ENCODE data around the gene TSPAN32.

Gene TSPAN32

DNA sequence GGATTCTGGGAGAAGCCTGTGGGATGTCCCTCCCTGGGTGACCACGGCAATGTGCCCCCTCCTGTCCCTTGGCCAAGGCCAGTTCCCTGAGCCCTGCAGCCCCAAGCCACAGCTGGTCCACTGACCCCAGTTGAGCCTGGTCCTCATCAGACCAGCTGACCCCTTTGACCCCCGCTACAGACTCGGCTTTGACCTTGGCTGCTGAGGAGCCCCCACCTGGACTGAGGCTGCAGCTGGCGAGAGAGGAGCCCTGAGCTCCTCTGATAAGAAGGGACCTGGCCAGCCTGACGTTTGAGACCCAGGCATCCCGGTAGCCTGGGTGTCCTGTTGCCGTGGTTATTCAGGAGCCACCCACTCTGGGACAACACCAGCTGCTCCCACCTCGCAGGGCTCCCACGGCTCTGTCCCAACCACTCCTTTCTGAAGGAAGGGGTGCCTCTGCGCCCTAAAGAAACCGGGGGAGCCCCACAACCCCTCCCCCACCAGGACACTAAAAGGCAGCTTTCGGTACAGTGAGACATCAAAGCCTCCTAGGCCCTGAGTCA, 34.4 kb upstream of the TSPAN32 start:
- no peak for DNase-seq

DNA sequence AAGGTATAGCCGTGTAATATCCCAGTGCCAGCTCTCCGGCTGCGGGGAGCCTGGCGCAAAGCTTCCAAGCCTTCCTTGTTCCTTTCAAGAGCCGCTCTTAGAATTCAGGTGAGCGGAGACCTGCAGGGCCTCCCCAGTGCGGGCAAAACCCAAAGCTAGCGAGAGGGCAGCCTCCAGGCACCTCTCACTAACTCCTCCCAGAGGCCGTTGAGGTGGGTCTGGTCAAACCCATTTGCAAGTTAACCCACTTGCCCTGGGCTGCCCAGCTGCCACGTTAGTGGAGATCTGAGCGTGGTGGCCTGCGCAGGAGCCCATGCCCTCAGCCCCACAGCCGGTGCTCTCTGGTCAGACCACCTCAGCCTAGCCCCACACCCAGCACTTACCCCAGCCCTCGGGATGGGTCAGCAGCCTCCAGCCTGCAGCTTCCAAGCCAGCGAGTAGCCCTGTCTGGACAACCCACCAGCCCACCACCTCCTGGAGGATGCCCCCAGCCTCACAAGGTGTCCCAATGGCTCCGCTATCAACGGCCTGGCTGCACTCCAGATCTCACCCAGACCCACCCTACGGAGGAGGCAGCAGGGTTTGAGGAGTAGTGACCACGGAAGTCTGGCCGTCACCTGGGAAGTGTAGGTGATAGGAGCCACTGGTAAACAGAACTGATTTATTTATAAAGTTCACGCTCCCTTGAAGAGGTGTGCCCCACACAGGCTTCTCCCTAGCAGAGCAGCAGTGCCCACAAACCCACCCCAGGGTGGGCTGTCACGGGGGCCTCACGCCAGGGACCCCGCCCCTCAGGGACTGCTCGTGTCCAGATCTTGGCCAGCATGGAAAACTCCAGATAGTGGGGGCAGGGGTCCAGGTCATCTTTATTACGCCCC, 33.7 kb upstream of the TSPAN32 start:
- DNase-seq: no peak

DNA sequence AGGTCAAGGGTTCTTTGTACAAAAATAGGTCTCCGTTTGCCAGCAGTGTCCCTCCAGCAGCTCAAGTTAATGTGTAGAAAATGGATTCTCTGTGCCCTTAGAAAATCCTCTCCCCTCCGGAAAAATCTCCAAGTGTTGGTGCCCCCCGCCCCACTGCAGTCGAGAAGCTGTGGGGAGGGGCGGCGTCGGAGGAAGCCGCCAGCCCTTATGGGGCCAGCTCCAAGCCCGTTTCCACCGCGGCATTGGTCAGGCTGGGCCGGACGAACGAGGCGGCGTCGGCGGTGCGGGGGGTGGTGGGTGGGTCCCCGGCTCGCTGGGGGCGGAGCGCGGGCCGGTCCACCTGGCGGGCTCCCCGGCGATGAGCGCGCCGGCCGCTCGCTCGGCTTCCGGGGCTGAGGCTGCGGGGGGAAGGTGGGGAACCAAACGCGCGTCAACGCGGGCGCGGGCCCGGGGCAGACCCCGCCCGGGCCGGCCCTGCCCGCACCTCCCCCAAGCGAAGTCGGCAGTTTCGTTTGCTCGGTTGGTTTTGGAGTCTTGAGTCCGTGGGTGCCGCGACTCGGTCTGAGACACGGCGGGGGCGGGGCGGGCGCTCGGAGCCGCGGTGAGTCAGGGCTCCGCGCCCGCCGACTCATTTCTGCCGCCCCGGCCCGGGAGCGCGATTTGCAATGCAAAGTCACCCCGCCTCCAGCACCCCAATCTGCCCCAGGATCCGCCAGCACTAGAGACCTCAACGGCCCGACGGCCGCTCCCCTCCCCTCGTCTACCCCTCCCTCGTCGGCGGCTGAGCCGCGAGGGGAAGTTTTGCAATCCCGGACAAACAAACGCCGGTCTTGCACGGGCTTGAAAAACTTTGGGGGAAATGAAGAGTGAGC, 32.8 kb upstream of the TSPAN32 start:
- DNase-seq: peak; percentile 90

DNA sequence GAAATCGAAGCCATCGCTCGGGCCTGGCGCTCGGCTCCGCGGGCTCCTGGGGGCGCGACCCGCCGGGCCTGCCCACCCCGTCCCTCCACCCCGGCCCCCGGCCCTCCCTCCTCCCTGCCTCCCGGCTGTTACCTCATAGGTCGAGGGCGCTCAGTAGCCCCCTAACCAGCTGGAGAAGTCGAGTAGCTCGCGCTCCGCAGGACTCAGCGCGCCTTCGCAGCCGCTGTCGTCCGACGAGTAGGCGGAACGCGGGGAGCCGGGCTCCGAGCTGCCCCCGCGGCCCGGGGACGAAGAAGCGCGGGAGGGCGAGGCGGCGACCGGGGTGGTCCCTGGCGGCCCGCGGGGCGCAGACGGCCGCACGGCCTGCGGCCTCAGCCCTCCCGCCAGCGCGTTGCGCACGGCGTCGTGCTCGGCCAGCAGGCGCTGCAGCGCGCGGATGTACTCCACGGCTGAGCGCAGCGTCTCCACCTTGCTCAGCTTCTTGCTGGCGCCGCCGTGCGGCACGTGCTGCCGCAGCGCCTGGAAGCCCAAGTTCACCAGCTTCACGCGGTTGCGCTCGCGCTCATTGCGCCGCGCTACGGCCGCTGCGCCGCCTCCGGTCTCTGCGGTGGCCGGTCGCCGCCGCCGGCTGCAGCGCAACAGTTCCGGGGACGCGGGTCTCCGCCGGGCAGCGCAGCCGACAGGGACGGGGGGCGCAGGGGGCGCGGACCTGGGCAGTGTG, 32.1 kb upstream of the TSPAN32 start:
- DNase-seq: no peak

DNA sequence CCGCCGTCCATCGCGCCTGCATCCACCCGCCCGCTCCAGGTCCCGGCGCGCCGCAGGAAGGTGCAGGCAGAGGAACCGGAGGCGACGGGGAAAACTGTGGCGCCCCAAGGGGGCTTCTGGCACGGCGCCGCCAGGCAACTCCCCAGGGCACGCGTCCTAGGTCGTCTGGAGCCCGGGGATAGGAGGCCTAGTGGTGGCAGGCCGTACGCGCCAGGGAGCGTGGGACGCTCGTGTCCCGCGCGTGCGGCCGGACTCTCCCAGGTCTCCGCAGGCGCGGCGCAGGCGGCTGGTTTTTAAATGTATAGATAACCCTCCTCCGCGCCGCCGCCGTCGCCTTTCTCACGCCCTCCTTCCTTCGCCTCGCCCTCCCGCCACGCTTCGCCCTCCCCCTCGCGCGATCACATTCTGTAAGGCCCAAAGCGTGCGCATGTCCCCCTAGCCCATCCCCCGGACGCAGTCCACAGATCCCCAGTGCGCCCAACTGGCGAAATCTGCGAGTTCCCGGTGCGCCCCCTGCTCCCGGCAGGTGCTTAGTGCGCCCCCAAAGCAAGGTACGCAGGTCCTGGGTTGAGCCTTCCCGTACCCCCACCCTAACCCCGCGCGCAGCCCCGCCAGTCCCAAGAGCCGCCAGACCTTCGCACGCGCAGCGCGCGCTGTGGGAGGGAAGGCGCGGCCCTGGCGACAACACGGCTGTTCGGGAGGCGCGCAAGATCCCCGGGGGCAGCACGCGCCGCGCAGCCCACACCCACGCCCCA, 31.3 kb upstream of the TSPAN32 start, which contains the start of gene ASCL2:
Gene ASCL2, minus strand, starts transcription at position 267 of the 755 bp plus-strand sequence. Its CDS starts 256 bp downstream, at position 11.
- DNase-seq: no peak

DNA sequence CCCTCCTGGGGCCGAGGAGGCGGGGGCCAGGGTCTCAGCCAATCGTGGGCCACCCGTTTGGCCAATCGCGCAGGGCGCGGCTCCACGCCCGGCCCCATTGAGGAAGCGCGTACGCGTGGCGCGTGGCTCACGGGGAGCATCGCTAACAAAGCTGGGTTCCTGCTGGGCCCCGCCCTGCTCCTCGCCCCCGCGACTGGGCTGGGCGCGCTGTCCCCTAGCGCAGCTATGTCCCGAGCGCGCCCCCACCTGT, 30.8 kb upstream of the TSPAN32 start:
- no peak for DNase-seq

DNA sequence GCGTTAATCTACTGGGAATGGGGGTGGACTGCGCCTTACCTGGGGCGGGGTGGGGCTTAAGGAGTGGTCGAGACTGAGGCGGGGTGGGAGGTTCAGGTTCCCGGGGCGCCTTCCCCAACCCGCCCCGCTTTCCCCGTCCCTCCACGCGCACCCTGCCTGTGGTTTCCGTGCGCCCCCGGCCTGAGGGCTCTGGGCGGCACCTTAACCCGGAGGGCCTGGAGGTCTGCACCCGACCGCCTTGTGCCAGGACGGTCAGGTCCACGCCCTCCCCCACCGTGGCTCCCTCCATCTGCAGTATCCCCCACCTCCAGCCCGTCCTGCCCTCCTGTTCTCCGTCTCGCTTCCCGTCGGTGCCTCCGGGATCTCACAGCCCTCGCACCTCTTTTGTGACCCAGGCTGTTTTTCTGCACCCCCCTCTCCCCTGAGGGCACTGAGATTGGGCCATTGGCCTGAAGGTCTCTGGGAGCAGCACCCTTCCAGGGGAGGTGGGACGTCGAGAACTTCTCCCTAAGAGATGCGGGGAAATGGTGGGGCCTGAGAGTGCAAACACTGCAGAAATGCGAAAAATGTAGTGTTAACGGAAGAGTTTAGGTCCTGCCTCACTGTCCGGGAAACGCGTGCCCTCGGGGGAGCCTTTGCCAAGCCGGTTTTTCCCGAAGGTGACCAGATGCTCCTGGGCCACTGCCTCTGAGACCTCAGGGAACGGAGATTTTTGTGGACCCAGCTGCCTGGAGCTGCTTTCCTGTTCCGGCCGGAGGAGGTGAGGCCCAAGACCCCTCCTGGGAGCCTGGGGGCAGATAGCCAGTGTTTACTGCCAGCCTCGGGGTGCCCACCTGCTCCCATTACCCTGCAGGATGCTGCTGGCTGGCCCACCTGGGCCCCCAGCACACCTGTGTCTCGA, 30.2 kb upstream of the TSPAN32 start:
- peak; percentile 49 for DNase-seq

DNA sequence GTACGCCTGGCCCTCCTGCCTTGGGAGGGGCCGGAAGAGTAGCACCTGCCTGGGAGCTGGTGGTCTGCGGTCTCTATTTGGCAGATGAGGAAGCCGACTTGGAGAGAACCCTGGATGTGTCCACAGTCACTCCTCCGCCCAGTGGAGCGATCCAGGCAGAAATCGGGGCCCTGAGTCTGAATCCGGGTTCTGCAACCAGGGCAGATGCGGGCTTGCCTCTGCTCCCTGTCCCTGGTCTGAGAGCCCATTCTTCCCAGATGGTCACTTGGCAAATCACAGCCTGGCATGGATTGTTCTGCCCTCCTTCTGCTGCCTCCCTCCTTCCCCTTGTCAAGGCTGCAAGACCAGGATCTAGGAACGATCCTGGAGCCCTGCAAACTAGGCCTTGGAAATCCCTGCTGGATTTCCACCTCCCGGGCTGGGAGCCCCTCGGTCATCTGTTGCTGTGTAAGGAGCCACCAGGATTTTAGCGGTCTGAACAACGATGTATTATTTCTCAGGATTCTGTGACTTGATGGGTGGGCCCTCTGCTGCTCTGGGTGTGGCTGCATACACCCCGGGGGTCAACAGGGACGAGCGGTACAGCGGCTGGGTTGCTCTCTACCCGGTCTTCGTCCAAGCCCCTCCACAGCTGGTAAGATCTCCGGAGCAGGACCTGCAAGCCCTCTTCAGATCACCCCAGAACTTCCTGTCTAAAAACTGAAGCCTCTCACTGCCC, 29.4 kb upstream of the TSPAN32 start:
- DNase-seq: peak; percentile 42

DNA sequence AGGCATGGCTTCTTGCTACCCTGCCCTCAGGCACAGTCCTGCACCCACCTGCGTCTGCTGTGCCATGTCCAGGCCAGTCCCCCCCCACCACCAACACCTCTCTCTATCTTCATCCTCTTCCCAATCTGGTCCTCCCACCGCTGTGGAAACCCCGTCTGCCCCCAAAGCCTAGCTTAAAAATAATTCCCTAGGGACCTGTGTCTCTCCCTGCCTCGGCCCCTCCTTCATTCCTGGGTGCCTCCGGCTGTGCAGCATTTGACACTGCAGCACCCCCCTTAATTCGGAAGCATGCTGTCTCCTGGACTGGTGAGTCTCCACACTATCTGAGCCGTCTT, 28.9 kb upstream of the TSPAN32 start:
- peak; percentile 42 for DNase-seq

DNA sequence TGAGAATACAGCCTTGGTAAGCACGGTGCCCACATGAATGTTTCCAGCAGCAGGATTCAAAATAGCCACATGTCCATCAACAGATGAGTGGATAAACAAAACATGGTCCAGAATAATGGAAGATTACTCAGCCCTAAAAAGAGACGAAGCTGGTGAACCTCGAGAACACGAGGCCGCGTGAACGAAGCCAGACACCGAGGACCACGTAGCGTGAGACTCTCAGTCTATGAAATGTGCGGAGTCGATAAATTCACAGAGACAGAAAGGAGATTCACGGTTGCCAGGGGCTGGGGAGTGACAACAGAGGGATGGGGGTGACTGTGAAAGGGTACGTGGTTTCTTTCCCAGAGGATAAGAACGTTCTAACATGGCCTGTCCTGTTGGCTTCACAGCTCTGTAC, 28.5 kb upstream of the TSPAN32 start:
- no peak for DNase-seq

DNA sequence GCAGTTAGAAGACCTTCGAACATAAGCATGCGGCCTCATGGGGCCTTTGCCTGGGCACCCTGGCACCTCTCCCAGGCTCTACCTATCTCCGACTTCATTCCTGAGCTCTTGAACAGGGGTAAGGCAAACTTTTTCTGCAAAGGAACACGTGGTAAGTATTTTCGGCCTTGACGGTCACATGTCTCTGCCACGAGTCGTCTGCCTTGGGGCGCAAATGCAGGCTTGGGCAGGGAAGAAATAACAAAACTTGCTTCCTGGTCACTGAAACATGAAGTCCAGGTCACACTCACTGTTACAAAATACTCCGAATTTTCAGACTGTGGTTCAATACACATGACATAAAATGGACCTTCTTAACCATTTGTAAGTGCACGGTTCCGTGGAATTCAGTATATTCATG, 28.0 kb upstream of the TSPAN32 start:
- DNase-seq: no peak

DNA sequence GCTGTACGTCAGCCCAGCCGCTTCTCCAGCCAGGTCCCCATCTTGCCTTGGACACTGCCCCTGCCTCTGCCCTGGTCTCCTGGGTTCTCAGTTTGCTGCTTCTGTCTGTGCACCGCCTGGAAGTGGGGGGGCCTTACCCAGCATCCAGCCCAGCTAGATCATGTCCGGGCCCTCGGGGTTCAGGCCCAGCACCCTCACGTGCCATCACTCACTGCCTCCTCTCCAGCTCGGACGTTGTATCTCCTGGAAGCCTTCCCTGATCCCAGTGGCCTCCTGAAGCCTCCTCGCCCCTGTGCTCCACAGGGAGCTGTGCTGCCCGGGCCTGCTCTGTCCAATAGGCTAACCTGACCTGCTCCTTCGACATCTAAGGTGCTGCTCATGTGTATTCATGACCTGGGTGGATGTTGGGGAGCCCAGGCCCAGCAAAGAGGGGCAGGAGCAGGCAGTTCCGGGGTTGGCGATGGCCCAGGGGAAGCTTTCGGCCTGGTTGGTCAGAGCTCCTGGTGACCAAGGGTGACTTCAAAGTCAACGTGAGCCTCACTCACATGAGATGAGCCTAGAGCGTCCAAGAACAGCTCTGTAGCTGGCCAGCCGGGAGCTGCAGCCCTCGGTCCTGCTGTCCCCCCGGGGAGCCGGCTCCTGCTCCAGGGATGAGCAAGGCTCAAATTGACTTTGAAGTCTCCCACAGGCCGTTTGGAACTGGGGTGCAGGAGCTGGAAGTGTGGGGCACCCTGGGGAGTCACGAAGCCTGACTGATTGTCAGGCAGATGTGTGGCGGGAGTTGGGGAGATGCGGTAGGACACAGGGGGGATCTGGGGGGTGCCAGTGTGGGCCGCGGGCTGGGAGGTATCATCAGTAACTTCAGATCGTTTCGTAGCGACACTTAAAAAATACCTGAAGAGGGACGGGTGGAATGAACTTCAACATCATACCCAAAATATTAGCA, 26.2 kb upstream of the TSPAN32 start:
- no peak for DNase-seq

DNA sequence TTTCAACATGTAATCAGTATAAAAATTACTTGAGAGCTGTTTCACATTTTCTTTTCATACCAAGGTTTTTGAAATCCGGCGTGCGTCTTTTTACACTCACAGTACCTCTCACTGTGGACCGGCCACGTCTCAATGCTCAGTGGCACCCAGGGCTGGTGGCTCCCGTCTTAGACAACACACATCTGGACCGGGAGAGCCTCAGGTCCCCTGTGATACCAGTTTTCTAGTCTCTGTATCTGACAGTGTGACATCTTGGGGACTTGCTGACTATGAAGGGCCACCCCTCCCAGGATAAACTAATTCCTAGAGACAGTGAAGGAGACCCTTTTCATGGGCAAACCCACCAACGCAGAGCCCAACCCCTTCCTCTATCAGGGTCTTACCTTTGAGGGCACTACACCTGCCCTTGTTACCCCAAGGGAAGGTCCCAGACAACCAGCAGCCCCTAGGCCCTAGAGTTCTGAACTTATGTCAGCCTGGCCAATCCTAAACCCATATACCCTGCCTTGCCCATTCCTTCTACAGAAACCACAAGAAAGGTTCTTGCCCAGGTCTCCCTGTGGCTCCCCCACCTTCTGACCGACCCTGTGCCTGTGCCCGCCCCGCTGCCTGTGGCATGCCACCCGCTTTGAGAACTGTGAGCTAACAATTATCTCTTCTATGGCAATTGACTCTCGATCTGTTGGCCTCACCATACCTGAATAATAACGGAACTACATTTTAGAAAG, 25.4 kb upstream of the TSPAN32 start:
- no peak for DNase-seq

DNA sequence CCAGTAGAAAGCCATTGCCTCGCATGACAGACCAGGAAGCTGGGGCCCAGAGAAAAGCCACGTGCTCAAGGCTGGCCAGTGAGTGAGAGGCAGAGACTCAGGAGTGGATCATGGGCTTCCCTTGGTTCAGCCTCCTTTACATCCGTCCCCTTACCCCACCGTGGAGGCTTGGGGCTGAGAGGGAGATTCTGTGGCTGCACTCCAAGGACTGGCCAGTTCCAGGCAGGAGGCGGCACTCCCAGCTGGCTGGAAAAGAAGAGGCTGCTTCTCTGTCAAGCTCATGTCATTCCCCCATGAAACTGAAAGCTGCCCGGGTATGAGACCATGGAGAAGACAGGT, 24.8 kb upstream of the TSPAN32 start:
- DNase-seq: no peak

DNA sequence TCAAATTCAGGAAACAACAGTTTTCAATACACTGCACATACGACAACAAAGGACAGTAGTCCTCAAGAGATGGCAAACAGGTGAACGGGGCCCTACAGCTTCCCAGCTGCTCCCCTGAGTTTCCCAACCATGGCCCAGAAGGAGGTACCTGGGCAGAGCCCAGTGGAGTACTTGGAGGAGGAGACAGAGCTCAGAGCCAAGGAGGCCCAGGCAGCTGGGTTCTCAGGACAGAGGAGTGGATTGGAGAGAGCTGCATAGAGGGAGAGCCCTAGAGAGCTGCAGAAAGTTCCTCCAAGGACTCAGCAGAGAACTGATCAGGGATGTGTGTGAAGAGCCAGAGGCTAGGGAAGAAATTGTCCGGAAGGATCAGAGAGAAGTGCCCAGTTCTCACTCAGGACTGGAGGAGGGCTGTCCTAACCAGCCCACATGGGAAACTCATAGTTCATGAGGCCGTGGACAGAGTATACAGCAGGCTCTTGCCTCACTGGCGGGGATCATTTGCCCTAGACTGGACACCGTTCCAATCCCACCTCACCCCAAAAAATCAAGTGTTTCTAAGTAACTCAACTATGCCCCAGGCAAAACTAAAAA, 23.8 kb upstream of the TSPAN32 start:
- peak; percentile 32 for DNase-seq

DNA sequence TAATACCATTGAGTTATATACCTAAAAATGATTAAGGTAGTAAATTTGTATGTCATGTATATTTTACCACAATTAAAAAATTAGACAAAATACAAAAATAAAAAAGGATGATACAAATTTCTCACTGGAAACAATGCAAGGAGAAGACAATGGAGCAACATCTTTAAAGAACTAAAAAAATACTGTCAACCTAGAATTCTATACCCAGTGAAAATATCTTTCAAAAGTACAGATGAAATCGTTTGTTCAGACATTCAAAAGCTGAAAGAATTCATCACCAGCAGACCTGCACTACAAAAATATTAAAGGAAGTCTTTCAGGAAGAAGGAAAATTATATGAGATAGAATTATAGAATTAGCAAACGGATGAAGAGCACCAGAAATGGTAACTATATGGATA, 21.6 kb upstream of the TSPAN32 start:
- no peak for DNase-seq

DNA sequence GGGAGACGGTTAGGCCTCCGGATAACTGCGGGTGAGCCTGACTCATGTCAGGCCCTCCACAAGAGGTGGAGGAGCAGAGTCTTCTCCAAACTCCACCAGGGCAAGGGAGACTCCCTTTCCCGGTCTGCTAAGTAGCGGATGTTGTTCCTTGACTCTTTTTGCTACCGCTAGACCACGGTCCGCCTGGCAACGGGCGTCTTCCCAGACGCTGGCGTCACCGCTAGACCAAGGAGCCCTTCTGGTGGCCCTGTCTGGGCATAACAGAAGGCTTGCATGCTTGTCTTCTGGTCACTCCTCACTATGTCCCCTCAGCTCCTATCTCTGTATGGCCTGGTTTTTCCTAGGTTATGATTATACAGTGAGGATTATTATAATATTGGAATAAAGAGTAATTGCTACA, 15.5 kb upstream of the TSPAN32 start:
- peak; percentile 40 for DNase-seq

DNA sequence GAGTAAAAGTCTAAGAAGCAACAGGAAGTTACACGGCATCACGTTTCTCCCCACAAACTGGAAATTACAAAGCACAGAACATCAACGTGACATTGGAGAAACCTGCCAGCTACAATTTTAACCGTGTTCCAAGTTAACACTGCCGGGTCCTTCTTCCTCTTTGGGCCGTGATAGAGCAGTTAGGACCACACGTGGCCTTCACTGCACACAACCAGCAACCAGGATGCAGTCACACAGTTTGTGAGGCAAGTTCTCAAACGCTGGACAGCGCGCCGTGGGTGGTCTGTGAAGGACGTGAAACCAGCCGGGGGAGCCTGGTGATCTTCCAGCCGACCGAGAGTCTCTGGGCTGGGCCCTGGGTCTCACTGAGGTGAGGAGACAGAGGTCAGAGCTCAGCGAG, 14.7 kb upstream of the TSPAN32 start:
- peak; percentile 48 for DNase-seq

DNA sequence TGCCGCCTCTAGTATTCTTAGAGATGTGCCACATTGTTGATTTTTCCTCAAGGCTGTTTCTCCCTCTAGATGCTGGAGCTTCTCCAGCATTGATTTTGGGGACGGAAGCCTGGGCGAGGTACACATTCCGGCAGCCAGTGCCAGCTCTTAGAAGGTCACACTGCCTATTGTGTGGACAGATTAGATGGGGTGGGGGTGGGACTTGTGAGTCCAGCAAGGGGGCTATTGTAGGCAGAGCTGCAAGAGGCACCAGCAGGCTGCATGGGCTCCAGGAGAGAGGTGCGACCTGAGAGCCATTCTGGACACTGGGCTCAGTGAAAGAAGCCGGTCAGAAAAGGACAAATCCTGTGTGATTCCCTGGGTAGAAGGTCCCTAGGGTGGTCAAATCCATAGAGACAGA, 12.5 kb upstream of the TSPAN32 start:
- peak; percentile 17 for DNase-seq
